Stimulated activated CD4-positive, alpha-beta T cell treated with anti-CD3 and anti-CD28 coated beads, TNF-alpha, amount 100 ng/mL, for 24 hours (primary cell): ENCODE measurements around the gene TRAF1.

Experiments
- DNase-seq, 3 experiments: peaks; one replicate each; pipeline ENCODE4 v3.0.0-alpha.2; 2020; ENCODE audit warnings: low read depth in 3 of 3

The TRAF1 gene

DNA sequence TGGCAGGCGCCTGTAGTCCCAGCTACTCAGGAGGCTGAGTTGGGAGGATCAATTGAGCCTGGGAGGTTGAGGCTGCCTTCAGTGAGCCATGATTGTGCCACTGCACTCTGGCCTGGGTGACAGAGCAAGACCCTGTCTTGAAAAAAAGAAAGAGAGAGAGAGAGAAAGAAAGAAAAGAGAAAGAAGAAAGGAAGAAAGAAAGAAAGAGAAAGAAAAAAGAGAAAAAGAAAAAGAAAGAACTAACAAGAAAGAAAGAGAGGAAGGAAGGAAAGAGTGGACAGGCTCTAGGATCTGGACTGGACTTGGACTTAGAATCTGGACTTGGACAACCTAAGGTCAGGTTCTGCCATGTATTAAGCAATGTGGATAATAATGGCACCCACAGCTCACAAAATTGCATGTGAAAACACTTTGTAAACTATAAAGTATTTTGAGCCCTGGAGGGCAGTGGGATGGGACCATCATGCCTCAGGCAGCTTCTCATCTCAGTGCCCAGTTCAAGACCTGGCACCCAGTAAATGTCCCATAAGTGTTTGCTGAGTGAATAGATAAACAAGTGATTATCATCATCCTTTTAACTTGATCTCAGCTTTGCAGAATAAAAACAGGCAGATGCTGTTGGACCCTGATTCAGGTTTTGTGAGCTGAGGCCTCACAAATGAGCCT lies 36.9 kb downstream of the TRAF1 start:
- DNase-seq, result no peak

DNA sequence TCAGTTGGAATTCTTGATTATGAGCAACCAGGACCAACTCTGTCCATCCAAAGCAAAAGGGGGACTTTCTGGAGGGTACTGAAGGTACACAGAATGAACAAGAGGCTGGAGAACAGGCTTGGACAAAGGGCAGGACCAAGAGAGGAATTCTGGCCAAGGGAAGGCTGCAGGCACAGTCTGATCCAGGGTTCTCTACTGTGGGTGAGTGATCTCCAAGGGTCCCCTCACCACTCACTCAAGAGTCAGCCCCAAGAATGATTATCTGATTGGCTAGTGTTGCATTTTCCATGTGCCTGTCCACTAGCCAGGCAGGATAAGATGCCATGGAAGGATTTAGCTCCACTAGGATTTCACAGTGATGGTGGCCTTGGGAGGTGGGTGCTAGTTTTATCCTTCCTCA lies 38.0 kb downstream of the TRAF1 start:
- DNase-seq, result no peak

DNA sequence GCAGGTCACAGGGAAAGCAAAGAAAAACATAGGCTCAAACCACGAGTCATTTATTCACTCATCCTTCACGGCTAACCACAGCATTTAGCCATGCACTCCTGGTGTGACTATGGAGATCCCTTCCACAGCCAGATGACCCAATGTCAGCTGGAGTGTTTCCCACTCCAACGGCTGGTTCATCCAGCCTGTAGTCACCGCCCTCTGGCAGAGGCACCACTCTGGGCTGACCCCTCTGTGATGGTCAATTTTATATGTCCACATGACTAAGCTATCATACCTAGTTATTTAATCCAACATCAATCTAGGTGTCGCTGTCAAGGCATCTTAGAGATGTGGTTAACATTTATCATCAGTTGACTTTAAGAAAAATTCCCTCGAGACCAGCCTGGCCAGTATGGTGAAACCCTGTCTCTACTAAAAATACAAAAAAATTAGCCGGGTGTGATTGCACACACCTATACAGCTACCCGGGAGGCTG lies 40.1 kb downstream of the TRAF1 start:
- DNase-seq, result no peak

DNA sequence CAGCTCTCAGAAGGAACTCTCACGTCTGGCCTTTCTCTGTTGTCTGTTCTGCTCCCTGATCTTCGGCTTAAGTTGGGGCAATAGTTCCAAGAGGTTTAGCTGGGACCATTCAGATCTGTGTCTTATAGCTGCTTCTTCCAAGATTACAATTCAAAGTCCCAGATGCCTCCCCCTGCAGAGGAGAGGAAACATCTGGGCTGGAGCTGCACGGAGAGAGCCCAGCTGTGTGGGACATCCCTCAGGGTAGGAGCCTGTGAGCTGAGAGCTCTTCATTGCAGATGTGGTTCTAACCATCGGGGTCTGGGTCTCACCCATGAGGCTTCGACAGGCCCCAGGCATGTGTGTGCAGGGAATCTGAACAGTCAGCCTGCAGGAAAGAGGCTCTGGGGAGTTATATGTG lies 40.6 kb downstream of the TRAF1 start:
- no peak for DNase-seq

DNA sequence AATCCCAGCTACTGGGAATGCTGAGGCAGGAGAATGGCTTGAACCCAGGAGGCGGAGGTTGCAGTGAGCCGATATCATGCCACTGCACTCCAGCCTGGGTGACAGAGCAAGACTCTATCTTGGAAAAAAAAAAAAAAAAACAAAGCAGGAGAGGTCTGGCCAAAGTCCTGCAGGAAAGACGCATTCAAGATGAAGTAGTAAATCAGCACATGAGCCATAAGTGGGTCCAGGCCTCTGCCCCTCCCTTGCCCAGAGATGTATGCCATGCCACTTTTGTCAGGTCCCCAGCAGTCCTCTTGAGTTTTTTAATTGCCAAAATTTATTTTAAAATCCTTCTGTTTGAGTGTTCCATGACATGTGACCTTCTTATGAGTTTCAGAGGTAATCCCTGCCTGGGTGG lies 41.1 kb downstream of the TRAF1 start:
- no peak for DNase-seq

DNA sequence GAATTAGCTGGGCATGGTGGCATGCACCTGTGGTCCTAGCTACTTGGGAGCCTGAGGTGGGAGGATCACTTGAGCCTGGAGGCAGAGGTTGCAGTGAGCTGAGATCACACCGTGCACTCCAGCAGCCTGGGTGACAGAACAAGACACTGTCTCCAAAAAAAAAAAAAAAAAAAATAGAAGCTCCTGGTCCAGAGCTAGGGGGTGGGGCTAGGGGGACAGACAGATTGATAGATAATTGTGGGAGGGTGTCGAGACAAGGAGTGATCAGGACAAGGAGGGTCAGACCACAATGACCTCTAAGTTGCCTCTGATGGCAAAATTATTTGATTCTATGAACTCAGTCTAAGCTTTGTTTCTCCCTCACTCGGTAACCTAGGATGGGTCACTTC lies 43.0 kb downstream of the TRAF1 start:
- DNase-seq, result no peak

GRCh38 chr9:120882935-120883607 lies 43.5 kb downstream of the TRAF1 start:
- DNase-seq, result no peak

GRCh38 chr9:120879446-120879845 lies 47.1 kb downstream of the TRAF1 start:
- no peak for DNase-seq

DNA sequence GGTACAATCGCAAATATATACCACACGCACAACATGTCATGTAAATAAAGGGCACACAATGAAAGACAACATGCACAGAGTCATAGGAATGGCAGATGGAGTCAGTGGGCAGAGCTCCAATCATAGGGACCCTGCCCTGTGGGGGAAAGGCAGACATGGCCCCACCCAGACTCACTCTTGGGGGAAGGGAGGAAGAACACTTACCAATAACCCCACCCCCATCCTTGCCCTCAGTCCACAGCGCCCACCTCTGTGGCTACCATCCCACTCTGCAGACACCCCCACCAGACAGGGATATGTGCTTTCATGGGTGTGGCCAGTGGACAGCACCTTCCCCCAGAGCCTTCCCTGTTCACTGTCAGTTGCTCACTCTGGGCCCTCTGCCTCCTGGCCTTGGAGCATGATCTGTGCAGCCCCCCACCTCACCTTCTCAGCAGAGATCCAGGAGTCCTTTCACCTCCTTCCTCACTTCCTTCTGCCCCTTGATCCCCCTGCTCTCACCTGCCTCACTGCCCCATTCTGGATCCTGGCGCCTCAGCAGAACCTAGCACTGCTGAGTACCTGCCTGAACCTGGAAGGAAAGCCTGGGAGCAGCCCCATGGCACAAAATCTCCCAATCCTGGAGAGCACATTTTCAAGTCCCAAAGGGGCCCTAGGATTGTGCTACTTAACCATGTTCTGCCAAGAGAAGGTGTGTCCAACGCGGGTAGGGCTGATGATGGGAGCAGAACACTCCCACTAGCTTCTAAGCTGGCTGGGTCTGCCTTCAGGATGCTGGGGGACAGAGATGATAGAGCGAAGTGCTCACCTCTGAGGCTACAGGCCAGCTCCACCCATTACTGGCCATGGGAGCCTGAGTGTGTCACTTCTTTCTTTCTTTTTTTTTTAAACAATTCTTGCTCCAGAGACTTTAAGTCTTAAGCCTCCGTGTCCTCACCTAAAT lies 48.1 kb downstream of the TRAF1 start:
- DNase-seq, result no peak

DNA sequence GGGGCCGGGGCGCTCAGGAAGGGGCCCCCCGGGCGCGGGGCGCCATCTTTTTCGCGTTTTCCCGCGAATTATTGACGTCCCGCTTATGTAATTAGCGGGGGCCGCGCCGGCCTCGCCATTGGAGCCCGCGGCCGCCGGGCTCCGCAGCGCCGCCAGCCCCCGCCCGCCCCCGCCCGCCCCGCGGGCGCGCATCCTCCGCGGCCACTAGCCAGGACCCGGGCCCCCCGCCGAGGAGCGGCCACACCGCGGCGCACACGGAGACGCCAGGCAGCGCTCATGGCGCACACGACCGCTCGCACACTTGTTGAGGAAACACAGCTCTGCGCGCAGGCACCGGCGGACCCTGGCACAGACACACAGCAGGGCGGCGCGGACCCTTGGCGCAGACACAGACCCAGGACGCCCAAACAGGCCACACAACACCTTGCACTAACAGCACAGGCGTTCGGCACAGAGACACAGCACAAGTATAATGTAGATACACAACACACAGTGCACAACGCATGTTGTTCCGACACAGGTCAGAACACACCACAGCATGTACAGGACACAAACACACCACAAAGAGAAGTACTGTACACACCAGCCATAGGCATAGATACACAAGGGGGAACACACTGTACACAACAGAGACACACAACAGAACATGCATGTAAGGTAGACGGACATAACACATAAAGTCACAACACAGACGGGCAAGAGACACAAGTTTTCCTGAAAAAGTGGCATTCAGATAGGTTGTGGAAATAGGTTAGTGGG lies 49.1 kb downstream of the TRAF1 start:
- peak in 2 of 3 experiments; percentile 49 to 81 for DNase-seq

- DNase-seq, result peak in 1 of 3 experiments; percentile 55
Observed at GRCh38 chr9:120876842-120877240, 49.8 kb downstream of the TRAF1 start, which contains the start of gene PHF19. Gene PHF19 (minus strand): TSS chr9:120877188. CDS start chr9:120874741, 2,447 bp downstream.

DNA sequence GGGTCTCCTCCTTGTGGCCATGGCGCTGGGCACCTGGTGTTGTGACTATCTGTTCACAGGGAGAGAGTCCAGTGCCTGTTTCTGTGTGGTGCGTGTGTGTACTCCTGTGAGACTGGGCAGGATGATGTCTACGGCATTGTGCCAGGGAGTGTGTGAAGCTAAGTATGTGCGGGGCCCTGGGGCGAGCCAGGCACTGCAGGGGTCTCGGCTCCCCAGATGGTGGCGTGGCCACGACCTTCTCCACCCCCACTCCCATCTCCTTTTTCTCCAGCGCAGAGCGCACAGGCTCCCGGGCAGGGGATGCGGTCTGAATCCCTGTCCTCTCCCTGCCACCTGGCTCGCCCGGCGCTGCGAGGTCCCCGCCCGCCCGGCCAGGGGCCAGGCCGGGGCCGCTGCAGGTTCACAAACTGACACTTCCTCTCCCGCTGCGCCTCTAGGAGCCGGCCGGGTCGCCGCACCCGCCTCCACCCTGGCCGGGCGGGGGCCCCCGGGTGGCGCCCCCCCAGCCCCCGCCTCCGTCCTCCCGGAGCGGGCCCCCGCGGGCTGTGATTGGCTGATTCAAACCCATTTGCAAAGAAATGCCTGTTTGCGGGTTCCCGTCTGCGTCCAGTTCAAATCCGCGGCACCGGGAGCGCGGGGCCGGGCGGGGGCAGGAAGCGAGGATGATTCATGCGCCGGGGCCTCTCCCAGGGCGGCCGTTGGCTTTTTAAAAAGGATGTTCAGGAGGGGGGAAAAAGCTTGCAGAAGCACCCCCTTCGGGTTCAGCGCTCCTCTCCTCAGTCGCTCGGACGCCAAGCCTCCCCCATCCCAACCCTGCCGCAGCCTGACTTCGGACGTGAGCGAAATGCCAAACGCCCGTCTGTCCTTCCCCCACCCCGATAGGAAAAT lies 50.4 kb downstream of the TRAF1 start:
- peak; percentile 64 to 92 (median 73) for DNase-seq

GRCh38 chr9:120875643-120875953 lies 51.0 kb downstream of the TRAF1 start:
- no peak for DNase-seq

- no peak for DNase-seq
Observed at GRCh38 chr9:120875195-120875565, 51.4 kb downstream of the TRAF1 start.

GRCh38 chr9:120874226-120875194 lies 52.1 kb downstream of the TRAF1 start:
- DNase-seq, result no peak

DNA sequence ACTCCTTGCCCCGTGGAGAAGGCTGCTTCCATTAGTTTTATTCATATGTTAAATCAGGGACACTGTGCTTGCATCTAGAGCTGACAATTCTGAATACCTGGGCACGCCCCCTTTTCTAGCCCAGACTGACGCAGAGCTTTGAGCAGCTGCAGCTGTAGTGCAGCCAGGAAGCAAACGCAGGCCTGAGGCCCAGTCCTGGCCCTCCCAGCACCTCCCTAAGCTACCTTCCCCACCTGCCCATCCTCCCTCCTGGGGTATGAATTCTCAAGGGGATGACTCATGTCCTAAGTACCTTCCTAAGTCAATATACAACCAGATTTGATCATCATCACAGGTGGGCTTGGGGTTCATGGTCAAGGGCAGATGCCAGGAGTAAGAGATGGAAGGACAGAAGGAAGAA lies 53.1 kb downstream of the TRAF1 start:
- no peak for DNase-seq

DNA sequence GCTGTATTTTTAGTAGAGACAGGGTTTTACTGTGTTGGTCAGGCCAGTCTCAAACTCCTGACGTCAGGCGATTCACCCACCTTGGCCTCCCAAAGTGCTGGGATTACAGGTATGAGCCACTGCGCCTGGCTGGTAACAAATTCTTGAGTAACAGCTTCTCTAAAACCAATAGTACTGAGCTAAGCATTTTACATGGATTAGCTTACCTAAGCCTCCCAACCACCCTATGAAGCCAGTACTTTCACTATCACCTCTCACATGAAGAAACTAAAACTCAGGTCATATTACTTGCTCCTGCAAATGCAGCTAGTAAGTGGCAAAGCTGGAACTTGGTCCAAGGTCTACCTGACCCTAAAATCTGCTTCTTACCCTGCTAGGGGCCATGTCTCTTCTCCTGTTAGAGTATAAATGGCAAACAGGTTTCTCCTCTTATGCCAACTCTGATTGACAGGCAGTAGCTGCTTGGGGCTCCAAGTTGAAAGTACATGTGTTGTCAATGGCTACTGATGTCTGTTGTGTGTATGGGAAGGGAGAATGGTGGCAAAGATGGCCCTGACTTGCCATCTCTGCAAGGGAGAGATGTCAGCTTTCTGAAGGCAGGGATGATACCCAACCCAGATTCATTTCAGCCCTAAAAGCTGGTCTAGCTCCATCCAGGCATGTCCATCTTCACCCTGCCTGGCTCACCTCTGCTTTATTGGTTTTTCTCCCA lies 53.6 kb downstream of the TRAF1 start:
- no peak for DNase-seq

DNA sequence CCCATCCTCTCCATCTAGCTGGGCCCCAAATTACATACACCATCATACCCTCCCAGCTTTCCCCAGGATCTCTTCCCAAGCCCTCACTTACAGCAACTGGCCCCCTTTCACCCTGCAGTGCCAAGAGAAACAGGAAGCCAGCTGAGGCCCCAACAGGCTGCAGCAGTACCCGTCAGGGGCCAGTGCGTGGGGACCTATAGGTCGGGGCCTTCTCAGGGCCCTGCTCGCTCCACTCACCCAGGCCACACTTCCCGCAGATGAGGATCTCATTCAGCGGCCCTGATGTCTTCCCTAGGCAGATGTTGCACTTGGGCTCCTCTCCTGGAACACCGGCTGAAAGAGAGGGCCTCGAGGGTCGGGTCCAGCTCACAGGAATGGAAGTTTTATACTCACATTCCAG lies 56.4 kb downstream of the TRAF1 start:
- no peak for DNase-seq

DNA sequence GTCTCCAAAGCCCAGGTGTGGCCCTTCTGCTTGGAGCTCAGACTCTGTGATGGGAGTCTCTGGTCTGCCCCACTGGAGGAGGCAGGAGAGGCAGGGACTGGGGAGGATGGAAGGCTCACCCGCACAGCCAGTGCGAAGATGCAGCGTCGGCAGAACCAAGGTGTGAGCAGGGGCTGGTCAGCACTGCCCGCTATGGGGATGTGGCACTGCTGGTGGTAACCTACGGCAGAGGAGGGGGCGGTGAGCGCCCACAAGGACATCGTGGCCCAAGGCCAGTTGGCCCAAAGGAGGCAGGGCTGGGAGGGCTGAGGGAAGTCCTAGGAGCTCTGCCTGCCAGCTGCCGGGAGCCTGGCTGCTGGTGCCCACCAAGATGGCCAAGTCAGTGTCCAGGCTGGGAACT lies 56.9 kb downstream of the TRAF1 start:
- no peak for DNase-seq
